HEK293 (cell line): ENCODE data around the gene KCNIP2.
"Not testable (repeated sequence)": the region's sequence is repeated elsewhere in the genome, so short reads cannot be mapped to it uniquely, and the experiment has no call there.

Source experiments
- CTCF ChIA-PET: fragments of 350-600 bp; formaldehyde crosslinking; extraction: SDS; loops from one replicate; lab custom pipeline; 2021; ENCODE audit warnings: antibody characterized with exemption; lab: Yijun Ruan, JAX
- POLR2A ChIA-PET: fragments of 300-600 bp; formaldehyde crosslinking; extraction: SDS; loops from one replicate; lab custom pipeline; 2020; ENCODE audit warnings: antibody characterized with exemption, inconsistent platforms; lab: Yijun Ruan, JAX
- H3K27ac ChIP-seq: fragments of 200-500 bp; sonication (Bioruptor generic); 2 replicates; pipeline ENCODE4 v1.5.1; 2014; ENCODE audit warnings: low read depth, low read length, control low read depth, inconsistent platforms; ENCODE audit errors: extremely low read depth
- H3K36me3 ChIP-seq, 2 experiments: fragments of 200-500 bp in 1 of 2; sonication (Bioruptor generic) in 1 of 2; 1 replicate in 1 of 2; 2 replicates in 1 of 2; pipeline ENCODE4 v1.5.1; 2014 to 2017; ENCODE audit warnings: inconsistent platforms in 2 of 2, low read length in 2 of 2; ENCODE audit not compliant: control insufficient read depth in 2 of 2, insufficient read depth in 1 of 2
- H3K4me1 ChIP-seq: fragments of 200-500 bp; sonication (Bioruptor generic); 2 replicates; pipeline ENCODE4 v1.5.1; 2014; ENCODE audit warnings: mild to moderate bottlenecking, low read length, inconsistent platforms; ENCODE audit not compliant: control insufficient read depth, insufficient read depth
- H3K4me3 ChIP-seq: 2 replicates; pipeline ENCODE4 v1.5.1; 2011; ENCODE audit warnings: low read depth, mild to moderate bottlenecking, control low read depth, low read length, moderate library complexity
- H3K9me3 ChIP-seq: fragments of 200-500 bp; sonication (Bioruptor generic); 2 replicates; pipeline ENCODE4 v1.5.1; 2014; ENCODE audit warnings: low read depth, low read length, inconsistent platforms; ENCODE audit not compliant: control insufficient read depth, insufficient read depth
- GLI2 ChIP-seq: fragments of 450-650 bp; formaldehyde crosslinking; IDR thresholded peaks from 2 replicates; pipeline ENCODE4; 2017; ENCODE audit warnings: missing biosample characterization, missing genetic modification characterization, low read depth, borderline replicate concordance
- KLF17 ChIP-seq: fragments of 450-650 bp; formaldehyde crosslinking; IDR thresholded peaks from 2 replicates; pipeline ENCODE4 v1.5.1; 2016; ENCODE audit warnings: missing biosample characterization, missing genetic modification characterization
- OSR2 ChIP-seq: fragments of 450-650 bp; formaldehyde crosslinking; IDR thresholded peaks from 2 replicates; pipeline ENCODE4 v1.5.1; 2016; ENCODE audit warnings: missing biosample characterization, missing genetic modification characterization
- REST ChIP-seq: fragments of 450-650 bp; formaldehyde crosslinking; IDR thresholded peaks from 2 replicates; pipeline ENCODE4 v1.5.1; 2016; ENCODE audit warnings: missing biosample characterization, missing genetic modification characterization
- SALL2 ChIP-seq: fragments of 450-650 bp; formaldehyde crosslinking; IDR thresholded peaks from 2 replicates; pipeline ENCODE4 v1.5.0; 2017; ENCODE audit warnings: missing biosample characterization, mild to moderate bottlenecking, missing genetic modification characterization, borderline replicate concordance
- ZBTB1 ChIP-seq: fragments of 450-650 bp; formaldehyde crosslinking; IDR thresholded peaks from 2 replicates; pipeline ENCODE4 v1.5.1; 2016; ENCODE audit warnings: missing biosample characterization, missing genetic modification characterization
- ZNF133 ChIP-seq: fragments of 450-650 bp; formaldehyde crosslinking; IDR thresholded peaks from 2 replicates; pipeline ENCODE4 v1.5.1; 2016; ENCODE audit warnings: missing biosample characterization, missing genetic modification characterization
- ZNF138 ChIP-seq: fragments of 450-650 bp; formaldehyde crosslinking; IDR thresholded peaks from 2 replicates; pipeline ENCODE4 v1.5.1; 2016; ENCODE audit warnings: missing biosample characterization, missing genetic modification characterization, borderline replicate concordance
- ZNF394 ChIP-seq: fragments of 450-650 bp; formaldehyde crosslinking; IDR thresholded peaks from 2 replicates; pipeline ENCODE4 v1.5.1; 2016; ENCODE audit warnings: missing biosample characterization, missing genetic modification characterization, mild to moderate bottlenecking, moderate library complexity, borderline replicate concordance
- ZNF426 ChIP-seq: fragments of 450-650 bp; formaldehyde crosslinking; IDR thresholded peaks from 2 replicates; pipeline ENCODE4 v1.5.1; 2017; ENCODE audit warnings: missing biosample characterization, missing genetic modification characterization, mild to moderate bottlenecking, inconsistent platforms, moderate library complexity
- ZNF433 ChIP-seq: fragments of 450-650 bp; formaldehyde crosslinking; IDR thresholded peaks from 2 replicates; pipeline ENCODE4 v1.5.1; 2016; ENCODE audit warnings: missing biosample characterization, missing genetic modification characterization, low read depth
- ZNF660 ChIP-seq: fragments of 450-650 bp; IDR thresholded peaks from 2 replicates; pipeline ENCODE4 v1.5.1; 2018; ENCODE audit warnings: missing biosample characterization, mild to moderate bottlenecking, missing genetic modification characterization
- ZNF707 ChIP-seq: fragments of 450-650 bp; formaldehyde crosslinking; IDR thresholded peaks from 2 replicates; pipeline ENCODE4 v1.5.1; 2016; ENCODE audit warnings: missing biosample characterization, missing genetic modification characterization

The KCNIP2 gene

GRCh38 chr10:101793526-101793925 is 50.1 kb downstream of the KCNIP2 start:
- ChIA-PET POLR2A (no interaction called here), CTCF (interaction anchor here (2.8 kb wide), 1 partner anchor 12 kb away, joined by 16 read pairs; no protein-coding TSS in a partner anchor)
- H3K27ac ChIP-seq = no peak overlapping the region
- H3K4me1 ChIP-seq = peaks cover 3% of the 10 kb centered on the region; the same call in 1 of the 2 replicates
- peaks cover 81 to 92% of the 10 kb centered on the region in 2 experiments for H3K36me3 ChIP-seq
- H3K9me3 ChIP-seq = no peaks in the 10 kb centered on the region
- no peak for TF ChIP-seq KLF17 (tag by site-specific recombination)
- TF ChIP-seq ZBTB1 (tag by site-specific recombination) = no peak
- no peak for TF ChIP-seq ZNF707 (tag by site-specific recombination)
- TF ChIP-seq ZNF138 (tag by site-specific recombination) = no peak
- TF ChIP-seq ZNF426 (tag by site-specific recombination) = no peak
- TF ChIP-seq GLI2 = no peak
- no peak for TF ChIP-seq ZNF660
- H3K4me3 ChIP-seq = no peak overlapping the region

DNA sequence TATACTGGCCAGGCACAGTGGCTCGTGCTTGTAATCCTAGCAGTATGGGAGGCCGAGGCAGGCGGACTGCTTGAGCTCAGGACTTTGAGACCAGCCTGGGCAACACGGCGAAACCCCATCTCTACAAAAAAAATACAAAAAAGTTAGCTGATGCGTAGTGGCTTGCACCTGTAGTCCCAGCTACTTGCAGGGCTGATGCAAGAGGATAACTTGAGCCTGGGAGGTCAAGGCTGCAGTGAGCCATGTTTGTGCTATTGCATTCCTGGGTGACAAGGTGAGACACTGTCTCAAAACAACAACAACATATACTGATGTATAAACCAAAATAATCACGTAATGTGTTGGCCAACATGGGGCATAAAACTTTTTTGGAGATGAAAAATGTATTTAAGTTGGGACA is 53.9 kb downstream of the KCNIP2 start:
- TF ChIP-seq ZNF133 (tag by site-specific recombination) = no peak
- TF ChIP-seq ZNF433 (tag by site-specific recombination) = no peak
- TF ChIP-seq, all 188 proteins: peak for 0
- Histone ChIP-seq H3K36me3 (peaks cover 80 to 86% of the 10 kb centered on the region in 2 experiments), H3K4me3 (no peak overlapping the region), H3K4me1 (no peaks in the 10 kb centered on the region), H3K9me3 (no peaks in the 10 kb centered on the region), H3K27ac (no peak overlapping the region)
- POLR2A ChIA-PET = interaction anchor here (0.6 to 0.9 kb wide), 2 partner anchors 11 to 79 kb away, joined by 3 to 5 read pairs; no protein-coding TSS in a partner anchor
- CTCF ChIA-PET = interaction anchor here (0.5 to 1.1 kb wide), 5 partner anchors 8 to 629 kb away, joined by 3 to 7 read pairs (median 3); no protein-coding TSS in a partner anchor

- H3K27ac ChIP-seq, H3K4me1 ChIP-seq, H3K4me3 ChIP-seq, POLR2A ChIA-PET, H3K9me3 ChIP-seq: not testable (repeated sequence)
- CTCF ChIA-PET = interaction anchor here (0.8 to 0.9 kb wide), 2 partner anchors 9 to 13 kb away, joined by 3 read pairs; no protein-coding TSS in a partner anchor
- peaks cover 78 to 82% of the 10 kb centered on the region in 2 experiments for H3K36me3 ChIP-seq
These were observed 54.4 kb downstream of the KCNIP2 start for GRCh38 chr10:101789231-101789630.

DNA sequence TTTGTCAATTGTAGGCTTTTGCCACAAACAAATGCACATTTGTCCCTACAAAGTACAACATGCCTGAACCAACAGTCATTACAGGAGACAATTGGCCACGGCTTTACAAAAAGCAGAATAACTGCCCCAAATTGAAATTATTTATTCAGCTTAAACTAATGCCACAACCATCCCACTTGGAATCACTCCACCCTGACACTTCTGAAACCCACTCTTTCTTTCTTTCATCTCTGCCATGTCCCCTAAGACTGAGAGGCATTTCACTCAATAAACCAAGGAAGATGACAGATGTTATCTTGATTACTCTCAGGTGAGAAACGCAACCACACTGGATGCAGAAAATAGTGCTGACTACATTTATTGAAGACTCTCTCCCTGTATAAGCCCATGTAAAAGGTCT is 57.8 kb downstream of the KCNIP2 start:
- TF ChIP-seq REST = no peak
- no peak for TF ChIP-seq OSR2
- no peak for TF ChIP-seq ZNF394 (tag by site-specific recombination)
- no peak for TF ChIP-seq SALL2
- TF ChIP-seq, all 188 proteins: peak for 0
- ChIA-PET CTCF (interaction anchor here (0.6 to 1.2 kb wide), 3 partner anchors 183 to 319 kb away, joined by 3 to 7 read pairs (median 3); no protein-coding TSS in a partner anchor), POLR2A (no interaction called here)
- H3K27ac ChIP-seq = no peak overlapping the region
- peaks cover 46 to 67% of the 10 kb centered on the region in 2 experiments for H3K36me3 ChIP-seq
- H3K4me1 ChIP-seq = peaks cover 4% of the 10 kb centered on the region
- no peak overlapping the region for H3K4me3 ChIP-seq
- no peaks in the 10 kb centered on the region for H3K9me3 ChIP-seq
